ENCODE measurements around the gene SULT1C2. TPM values are rescaled to one million over a fixed set of nuclear protein-coding genes. Genes with fewer than 3 reads are reported as not detected.

Gene SULT1C2
- total RNA-seq, 1 donor = 0.36 TPM

DNA sequence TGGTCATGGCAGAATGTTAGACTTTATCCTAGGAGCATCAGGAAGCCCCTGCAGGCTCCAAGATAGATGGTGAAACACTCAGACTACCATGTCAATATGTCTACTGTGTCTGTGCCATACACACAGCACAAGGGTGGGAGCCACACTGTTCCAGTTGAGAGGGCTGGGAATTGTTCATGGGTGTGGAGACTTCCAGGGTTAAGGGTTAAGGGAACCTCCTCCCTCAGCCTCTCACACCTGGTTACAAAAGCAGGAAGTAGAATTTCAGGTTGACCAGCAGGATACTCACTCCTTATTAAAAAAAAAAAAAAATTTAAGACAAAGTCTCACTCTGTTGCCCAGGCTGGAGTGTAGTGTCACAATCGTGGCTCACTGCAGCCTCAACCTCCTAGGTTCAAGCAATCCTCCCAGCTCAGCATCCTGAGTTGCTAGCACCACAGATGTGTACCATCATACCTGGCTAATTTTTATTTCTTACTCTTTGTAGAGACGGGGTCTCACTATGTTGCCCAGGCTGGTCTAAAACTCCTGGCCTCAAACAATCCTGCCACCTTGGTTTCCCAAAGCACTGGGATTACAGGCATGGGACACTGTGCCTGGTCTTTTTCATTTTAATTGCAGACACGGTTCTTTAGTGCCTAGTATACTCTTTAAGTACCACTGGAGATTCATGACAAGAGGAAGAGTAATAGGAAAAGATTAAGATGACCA lies 26.0 kb downstream of the SULT1C2 start:
- DNase-seq (ENCODE audit: insufficient read length, low spot score, missing footprints) = no peak
- H3K27me3 ChIP-seq (ENCODE audit: insufficient read depth, low read length) = no peaks in the 10 kb centered on the region
- no peaks in the 10 kb centered on the region for H3K36me3 ChIP-seq (ENCODE audit: insufficient read depth, low read length)
- H3K9me3 ChIP-seq (ENCODE audit: low read depth, low read length) = no peaks in the 10 kb centered on the region
- no peaks in the 10 kb centered on the region for H4K20me1 ChIP-seq (ENCODE audit: insufficient read depth, low read length)
- peaks cover 4% of the 10 kb centered on the region for H3K4me1 ChIP-seq (ENCODE audit: insufficient read depth, low read length)
- H2AFZ ChIP-seq (ENCODE audit: low read length) = no peak overlapping the region
- no peak overlapping the region for H3K4me2 ChIP-seq (ENCODE audit: insufficient read depth, low read length)
- no peak overlapping the region for H3K4me3 ChIP-seq (ENCODE audit: insufficient read depth, low read length)
- no peaks in the 10 kb centered on the region for H3K79me2 ChIP-seq (ENCODE audit: insufficient read depth, low read length)
- no peak overlapping the region for H3K27ac ChIP-seq (ENCODE audit: low read depth, low read length)
- TF ChIP-seq, protein P1, sequence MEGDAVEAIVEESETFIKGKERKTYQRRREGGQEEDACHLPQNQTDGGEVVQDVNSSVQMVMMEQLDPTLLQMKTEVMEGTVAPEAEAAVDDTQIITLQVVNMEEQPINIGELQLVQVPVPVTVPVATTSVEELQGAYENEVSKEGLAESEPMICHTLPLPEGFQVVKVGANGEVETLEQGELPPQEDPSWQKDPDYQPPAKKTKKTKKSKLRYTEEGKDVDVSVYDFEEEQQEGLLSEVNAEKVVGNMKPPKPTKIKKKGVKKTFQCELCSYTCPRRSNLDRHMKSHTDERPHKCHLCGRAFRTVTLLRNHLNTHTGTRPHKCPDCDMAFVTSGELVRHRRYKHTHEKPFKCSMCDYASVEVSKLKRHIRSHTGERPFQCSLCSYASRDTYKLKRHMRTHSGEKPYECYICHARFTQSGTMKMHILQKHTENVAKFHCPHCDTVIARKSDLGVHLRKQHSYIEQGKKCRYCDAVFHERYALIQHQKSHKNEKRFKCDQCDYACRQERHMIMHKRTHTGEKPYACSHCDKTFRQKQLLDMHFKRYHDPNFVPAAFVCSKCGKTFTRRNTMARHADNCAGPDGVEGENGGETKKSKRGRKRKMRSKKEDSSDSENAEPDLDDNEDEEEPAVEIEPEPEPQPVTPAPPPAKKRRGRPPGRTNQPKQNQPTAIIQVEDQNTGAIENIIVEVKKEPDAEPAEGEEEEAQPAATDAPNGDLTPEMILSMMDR (IDR thresholded peaks at IDR 0.05; ENCODE audit: extremely low read depth, low read depth, low read length) = no peak

DNA sequence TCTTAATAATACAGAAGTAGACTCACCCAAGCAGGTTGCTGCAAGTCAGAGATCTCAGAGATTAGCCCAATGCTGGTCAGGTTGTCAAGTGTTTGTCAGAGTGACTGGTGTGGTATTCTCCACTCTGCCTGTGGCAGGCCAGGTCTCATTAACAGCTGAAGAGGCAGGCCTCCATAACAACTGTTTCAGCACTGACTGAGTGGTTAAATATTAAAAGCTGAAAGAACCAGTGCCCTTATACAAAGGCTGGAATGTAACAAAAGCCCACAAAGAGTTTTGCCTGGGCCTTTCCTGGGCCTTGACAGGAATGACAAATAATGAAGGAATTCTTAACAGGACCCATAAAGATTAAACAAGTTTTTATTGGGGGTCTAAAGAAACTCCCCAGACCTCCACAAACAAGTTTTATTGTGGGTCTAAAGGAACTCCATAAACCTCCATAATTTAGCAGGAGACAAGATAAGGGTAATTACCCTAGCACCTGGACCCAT lies 26.8 kb downstream of the SULT1C2 start:
- no peaks in the 10 kb centered on the region for H3K36me3 ChIP-seq (ENCODE audit: insufficient read depth, low read length)
- H3K9me3 ChIP-seq (ENCODE audit: low read depth, low read length) = no peaks in the 10 kb centered on the region
- H3K27ac ChIP-seq (ENCODE audit: low read depth, low read length) = no peak overlapping the region
- no peaks in the 10 kb centered on the region for H3K79me2 ChIP-seq (ENCODE audit: insufficient read depth, low read length)
- DNase-seq (ENCODE audit: insufficient read length, low spot score, missing footprints) = no peak
- H4K20me1 ChIP-seq (ENCODE audit: insufficient read depth, low read length) = no peaks in the 10 kb centered on the region
- TF ChIP-seq, protein P1 (IDR thresholded peaks at IDR 0.05; ENCODE audit: extremely low read depth, low read depth, low read length) = no peak
- H2AFZ ChIP-seq (ENCODE audit: low read length) = no peak overlapping the region
- H3K4me1 ChIP-seq (ENCODE audit: insufficient read depth, low read length) = peaks cover 4% of the 10 kb centered on the region
- no peaks in the 10 kb centered on the region for H3K27me3 ChIP-seq (ENCODE audit: insufficient read depth, low read length)
- no peak overlapping the region for H3K4me2 ChIP-seq (ENCODE audit: insufficient read depth, low read length)
- H3K4me3 ChIP-seq (ENCODE audit: insufficient read depth, low read length) = no peak overlapping the region

DNA sequence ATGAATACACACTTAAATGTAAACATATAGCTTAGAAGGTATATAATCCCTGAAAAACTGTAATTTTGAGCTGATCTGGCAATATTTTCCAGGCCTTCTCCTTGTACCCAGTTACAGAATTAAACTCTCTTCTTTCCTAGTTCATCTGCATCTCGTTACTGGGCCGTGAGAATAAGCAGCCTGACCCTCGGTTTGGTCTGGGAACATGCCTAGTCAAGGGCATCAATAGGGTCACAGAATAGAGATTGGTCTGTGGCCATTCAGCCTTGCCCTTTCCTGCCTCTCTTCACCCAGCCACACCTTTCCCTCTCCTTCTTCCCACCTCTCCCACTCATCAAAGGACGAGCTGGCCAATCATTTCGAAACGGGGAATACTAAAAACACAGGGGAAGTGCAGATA lies 27.3 kb downstream of the SULT1C2 start:
- H2AFZ ChIP-seq (ENCODE audit: low read length) = no peak overlapping the region
- H4K20me1 ChIP-seq (ENCODE audit: insufficient read depth, low read length) = no peaks in the 10 kb centered on the region
- H3K27me3 ChIP-seq (ENCODE audit: insufficient read depth, low read length) = no peaks in the 10 kb centered on the region
- no peak overlapping the region for H3K4me3 ChIP-seq (ENCODE audit: insufficient read depth, low read length)
- H3K4me1 ChIP-seq (ENCODE audit: insufficient read depth, low read length) = peaks cover 4% of the 10 kb centered on the region
- DNase-seq (ENCODE audit: insufficient read length, low spot score, missing footprints) = no peak
- H3K4me2 ChIP-seq (ENCODE audit: insufficient read depth, low read length) = no peak overlapping the region
- H3K27ac ChIP-seq (ENCODE audit: low read depth, low read length) = no peak overlapping the region
- no peaks in the 10 kb centered on the region for H3K79me2 ChIP-seq (ENCODE audit: insufficient read depth, low read length)
- TF ChIP-seq, protein P1 (IDR thresholded peaks at IDR 0.05; ENCODE audit: extremely low read depth, low read depth, low read length) = no peak
- no peaks in the 10 kb centered on the region for H3K36me3 ChIP-seq (ENCODE audit: insufficient read depth, low read length)
- H3K9me3 ChIP-seq (ENCODE audit: low read depth, low read length) = no peaks in the 10 kb centered on the region

DNA sequence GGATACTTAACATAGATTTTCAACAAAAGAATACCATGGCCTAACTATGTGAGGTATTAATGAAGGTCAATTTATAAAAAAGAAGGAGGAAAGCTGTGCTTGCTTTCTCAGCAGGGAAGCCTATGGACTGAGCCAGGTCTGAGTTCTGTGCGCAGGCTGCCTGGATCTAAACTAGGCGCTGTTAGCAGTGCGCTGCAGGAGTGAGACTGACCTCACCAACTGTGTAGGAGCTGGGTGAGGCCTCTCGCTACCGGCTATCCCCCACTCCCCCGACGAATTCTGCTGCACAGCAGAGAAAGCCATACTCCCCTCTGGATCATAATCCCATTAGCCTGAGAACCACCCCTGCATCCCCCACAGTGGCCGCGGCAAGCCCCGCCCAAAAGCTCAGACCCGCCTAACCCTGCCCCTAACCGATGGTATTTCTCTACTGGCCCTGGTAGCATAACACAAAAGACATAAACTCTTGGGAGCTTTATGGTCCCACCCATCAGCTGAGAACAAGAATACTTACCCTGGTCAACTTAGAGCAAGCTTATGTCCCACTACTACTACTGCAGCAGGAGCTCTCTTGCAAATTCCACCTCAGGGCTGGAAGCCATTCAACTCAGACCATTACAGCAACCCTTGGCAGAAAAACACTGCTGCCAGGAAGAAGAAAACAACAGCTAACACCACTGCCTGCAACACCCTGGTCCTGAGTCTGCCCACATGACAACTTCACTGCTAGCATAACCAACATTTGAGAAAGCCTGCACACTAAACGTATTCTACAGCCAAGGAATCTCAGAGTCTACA lies 28.0 kb downstream of the SULT1C2 start:
- Histone ChIP-seq H3K4me1 (ENCODE audit: insufficient read depth, low read length) (peaks cover 4% of the 10 kb centered on the region), H3K27ac (ENCODE audit: low read depth, low read length) (no peak overlapping the region), H3K9me3 (ENCODE audit: low read depth, low read length) (no peaks in the 10 kb centered on the region), H2AFZ (ENCODE audit: low read length) (no peak overlapping the region), H3K79me2 (ENCODE audit: insufficient read depth, low read length) (no peaks in the 10 kb centered on the region), H3K4me3 (ENCODE audit: insufficient read depth, low read length) (no peak overlapping the region), H4K20me1 (ENCODE audit: insufficient read depth, low read length) (no peaks in the 10 kb centered on the region), H3K4me2 (ENCODE audit: insufficient read depth, low read length) (no peak overlapping the region), H3K27me3 (ENCODE audit: insufficient read depth, low read length) (no peaks in the 10 kb centered on the region), H3K36me3 (ENCODE audit: insufficient read depth, low read length) (no peaks in the 10 kb centered on the region)
- TF ChIP-seq, protein P1 (IDR thresholded peaks at IDR 0.05; ENCODE audit: extremely low read depth, low read depth, low read length) = no peak
- no peak for DNase-seq (ENCODE audit: insufficient read length, low spot score, missing footprints)
